Measurements from ENCODE around the gene OPHN1. TPM values are rescaled to one million over a fixed set of nuclear protein-coding genes. Genes with fewer than 3 reads are reported as not detected.

OPHN1 gene
- total RNA-seq, 2 experiments from 2014 or later = not detected

DNA sequence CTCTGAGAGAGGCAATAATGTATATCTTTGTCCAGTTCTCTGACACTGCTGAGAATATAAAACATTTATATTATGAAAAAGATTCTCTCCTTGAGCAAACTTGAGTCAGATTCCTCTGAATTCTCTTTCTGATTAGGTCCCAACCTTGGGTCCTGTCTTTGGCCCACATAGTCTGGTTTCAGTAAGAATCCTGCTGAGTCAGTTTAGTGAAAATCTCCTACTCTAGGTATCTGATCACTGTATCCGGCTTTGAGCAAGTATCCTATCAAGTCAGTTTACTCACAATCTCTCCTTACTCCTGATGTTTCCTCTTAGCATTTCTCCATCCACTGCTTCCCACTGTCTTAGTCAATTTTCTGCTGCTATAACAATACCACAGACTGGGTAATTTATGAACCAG is 253.9 kb downstream of the OPHN1 start:
- Mint-ChIP-seq H3K4me3 (no peak overlapping the region), H3K27ac (no peak overlapping the region), H3K36me3 (ENCODE audit: low read depth) (no peaks in the 10 kb centered on the region), H3K9me3 (peaks cover 5% of the 10 kb centered on the region), H3K27me3 (no peaks in the 10 kb centered on the region), H3K4me1 (ENCODE audit: low read depth) (no peaks in the 10 kb centered on the region)
- H3K4me3 ChIP-seq (ENCODE audit: low read length) = no peak overlapping the region
- H3K9me3 ChIP-seq (ENCODE audit: control insufficient read depth in 1 of 2, insufficient read depth in 1 of 2, low read length in 2 of 2) = no peaks in the 10 kb centered on the region
- intact Hi-C loops (cut with DNase I, micrococcal nuclease) = no loop called here
- ATAC-seq (ENCODE audit: poor library complexity) = no peak
- ChIA-PET POLR2A (no interaction called here), CTCF (no interaction called here)
- H3K27me3 ChIP-seq (ENCODE audit: control insufficient read depth in 1 of 2, insufficient read depth in 2 of 2, low read length in 2 of 2) = no peaks in the 10 kb centered on the region
- TF ChIP-seq, protein P1, sequence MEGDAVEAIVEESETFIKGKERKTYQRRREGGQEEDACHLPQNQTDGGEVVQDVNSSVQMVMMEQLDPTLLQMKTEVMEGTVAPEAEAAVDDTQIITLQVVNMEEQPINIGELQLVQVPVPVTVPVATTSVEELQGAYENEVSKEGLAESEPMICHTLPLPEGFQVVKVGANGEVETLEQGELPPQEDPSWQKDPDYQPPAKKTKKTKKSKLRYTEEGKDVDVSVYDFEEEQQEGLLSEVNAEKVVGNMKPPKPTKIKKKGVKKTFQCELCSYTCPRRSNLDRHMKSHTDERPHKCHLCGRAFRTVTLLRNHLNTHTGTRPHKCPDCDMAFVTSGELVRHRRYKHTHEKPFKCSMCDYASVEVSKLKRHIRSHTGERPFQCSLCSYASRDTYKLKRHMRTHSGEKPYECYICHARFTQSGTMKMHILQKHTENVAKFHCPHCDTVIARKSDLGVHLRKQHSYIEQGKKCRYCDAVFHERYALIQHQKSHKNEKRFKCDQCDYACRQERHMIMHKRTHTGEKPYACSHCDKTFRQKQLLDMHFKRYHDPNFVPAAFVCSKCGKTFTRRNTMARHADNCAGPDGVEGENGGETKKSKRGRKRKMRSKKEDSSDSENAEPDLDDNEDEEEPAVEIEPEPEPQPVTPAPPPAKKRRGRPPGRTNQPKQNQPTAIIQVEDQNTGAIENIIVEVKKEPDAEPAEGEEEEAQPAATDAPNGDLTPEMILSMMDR (IDR thresholded peaks at IDR 0.05) = no peak
- H3K36me3 ChIP-seq (ENCODE audit: insufficient read depth, low read length) = no peaks in the 10 kb centered on the region
- H3K27ac ChIP-seq (ENCODE audit: low read depth in 1 of 2, low read length in 2 of 2) = no peak overlapping the region
- DNase-seq = no peak
- no peaks in the 10 kb centered on the region for H3K4me1 ChIP-seq (ENCODE audit: insufficient read depth, low read length)

DNA sequence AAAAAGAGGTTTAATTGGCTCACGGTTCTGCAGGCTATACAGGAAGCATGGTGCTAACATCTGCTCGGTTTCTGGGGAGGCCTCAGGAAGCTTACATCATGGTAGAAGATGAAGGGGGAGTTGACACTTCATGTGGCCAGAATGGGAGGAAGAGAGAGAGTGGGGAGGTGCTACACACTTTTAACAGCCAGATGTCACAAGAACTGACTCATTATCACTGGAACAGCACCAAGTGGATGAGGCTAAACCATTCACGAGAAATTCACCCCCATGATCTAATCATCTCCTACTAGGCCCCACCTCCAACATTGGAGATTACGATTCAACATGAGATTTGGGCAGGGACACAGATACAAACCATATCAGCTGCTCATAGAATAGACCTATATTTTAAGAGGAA is 255.8 kb downstream of the OPHN1 start:
- Histone ChIP-seq H3K4me1 (ENCODE audit: insufficient read depth, low read length) (no peaks in the 10 kb centered on the region), H3K4me3 (ENCODE audit: low read length) (no peak overlapping the region), H3K9me3 (ENCODE audit: control insufficient read depth in 1 of 2, insufficient read depth in 1 of 2, low read length in 2 of 2) (no peaks in the 10 kb centered on the region), H3K27ac (ENCODE audit: low read depth in 1 of 2, low read length in 2 of 2) (no peak overlapping the region), H3K27me3 (ENCODE audit: control insufficient read depth in 1 of 2, insufficient read depth in 2 of 2, low read length in 2 of 2) (no peaks in the 10 kb centered on the region), H3K36me3 (ENCODE audit: insufficient read depth, low read length) (no peaks in the 10 kb centered on the region)
- Mint-ChIP-seq H3K27ac (no peak overlapping the region), H3K36me3 (ENCODE audit: low read depth) (no peaks in the 10 kb centered on the region), H3K4me3 (no peak overlapping the region), H3K27me3 (no peaks in the 10 kb centered on the region), H3K9me3 (peaks cover 5% of the 10 kb centered on the region), H3K4me1 (ENCODE audit: low read depth) (no peaks in the 10 kb centered on the region)
- DNase-seq = no peak
- POLR2A ChIA-PET = no interaction called here
- CTCF ChIA-PET = interaction anchor here (0.6 kb wide), 1 partner anchor 1261 kb away, joined by 3 read pairs; no protein-coding TSS in a partner anchor
- TF ChIP-seq, protein P1 (IDR thresholded peaks at IDR 0.05) = no peak
- ATAC-seq (ENCODE audit: poor library complexity) = no peak
- intact Hi-C loops (cut with DNase I, micrococcal nuclease) = no loop called here

DNA sequence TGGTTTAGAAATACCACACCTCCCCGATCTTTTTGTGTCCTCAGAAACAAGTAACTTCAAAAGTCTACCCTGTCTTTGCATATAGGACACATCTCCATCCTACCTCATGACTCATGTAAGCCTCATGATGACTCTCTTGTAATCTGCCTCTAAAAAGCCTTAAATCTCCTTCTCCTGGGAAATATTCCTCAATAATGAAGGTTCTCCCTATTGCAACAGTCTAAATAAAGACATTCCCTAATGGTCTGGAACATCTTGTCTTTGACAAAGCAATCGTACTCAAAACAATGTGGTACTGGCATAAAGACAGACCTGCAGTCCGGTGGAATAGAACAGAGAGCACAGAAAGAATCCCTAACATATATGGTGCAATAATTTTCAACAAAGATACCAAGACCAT is 257.7 kb downstream of the OPHN1 start:
- ChIA-PET POLR2A (no interaction called here), CTCF (no interaction called here)
- no peak for DNase-seq
- Histone ChIP-seq H3K36me3 (ENCODE audit: insufficient read depth, low read length) (no peaks in the 10 kb centered on the region), H3K9me3 (ENCODE audit: control insufficient read depth in 1 of 2, insufficient read depth in 1 of 2, low read length in 2 of 2) (no peaks in the 10 kb centered on the region), H3K4me1 (ENCODE audit: insufficient read depth, low read length) (no peaks in the 10 kb centered on the region), H3K27me3 (ENCODE audit: control insufficient read depth in 1 of 2, insufficient read depth in 2 of 2, low read length in 2 of 2) (no peaks in the 10 kb centered on the region), H3K4me3 (ENCODE audit: low read length) (no peak overlapping the region), H3K27ac (ENCODE audit: low read depth in 1 of 2, low read length in 2 of 2) (no peak overlapping the region)
- intact Hi-C loops (cut with DNase I, micrococcal nuclease) = no loop called here
- Mint-ChIP-seq H3K27ac (no peak overlapping the region), H3K4me1 (ENCODE audit: low read depth) (no peaks in the 10 kb centered on the region), H3K9me3 (peaks cover 5% of the 10 kb centered on the region), H3K36me3 (ENCODE audit: low read depth) (no peaks in the 10 kb centered on the region), H3K27me3 (no peaks in the 10 kb centered on the region), H3K4me3 (no peak overlapping the region)
- ATAC-seq (ENCODE audit: poor library complexity) = no peak
- TF ChIP-seq, protein P1 (IDR thresholded peaks at IDR 0.05) = no peak
